SK-N-SH (cell line): Measurements from ENCODE around the gene VGLL4. TPM values are rescaled to one million over a fixed set of nuclear protein-coding genes. Genes with fewer than 3 reads are reported as not detected.

ENCODE experiments used
- CTCF ChIA-PET: fragments of 300-600, 350-600 bp; formaldehyde crosslinking; extraction: SDS; loops from one replicate; lab custom pipeline; 2021; lab: Yijun Ruan, JAX
- POLR2A ChIA-PET: fragments of 350-600 bp; sonication (Branson Sonifier 250); formaldehyde crosslinking; extraction: SDS; loops from one replicate; lab custom pipeline; 2020; ENCODE audit warnings: antibody characterized with exemption, inconsistent platforms; lab: Yijun Ruan, JAX
- DNase-seq: peaks from one replicate; pipeline ENCODE4 v3.0.0; 2012
- H2AFZ ChIP-seq: fragments of 200-600 bp; sonication (generic); 2 replicates; pipeline ENCODE4 v1.8.1; 2016; ENCODE audit warnings: antibody characterized with exemption, mild to moderate bottlenecking, low read depth
- H3F3A ChIP-seq: fragments of 200-600 bp; sonication (generic); replicated peaks from 2 replicates; pipeline ENCODE3; 2016; ENCODE audit warnings: antibody characterized with exemption, mild to moderate bottlenecking; ENCODE audit not compliant: insufficient read depth
- H3K27ac ChIP-seq, 2 experiments: fragments of 200-500 bp in 1 of 2; fragments of 200-600 bp in 1 of 2; sonication (Bioruptor generic) in 1 of 2; sonication (generic), shearing (Covaris generic) in 1 of 2; 2 replicates each; pipeline versions ENCODE4 v1.5.1 to v1.6.1; 2014 to 2016; ENCODE audit warnings: low read depth in 2 of 2, inconsistent platforms in 1 of 2, low read length in 1 of 2, mild to moderate bottlenecking in 1 of 2, mixed read lengths in 1 of 2
- H3K27me3 ChIP-seq: fragments of 200-600 bp; sonication (generic), shearing (Covaris generic); 2 replicates; pipeline ENCODE4 v1.6.1; 2016; ENCODE audit warnings: mixed run types; ENCODE audit not compliant: insufficient read depth
- H3K36me3 ChIP-seq, 2 experiments: fragments of 200-500 bp in 1 of 2; fragments of 200-600 bp in 1 of 2; sonication (Bioruptor generic) in 1 of 2; sonication (generic) in 1 of 2; replicated peaks in 1 of 2; 2 replicates each; pipeline versions ENCODE3 to v1.5.1; 2014 to 2016; ENCODE audit warnings: low read length in 1 of 2, mild to moderate bottlenecking in 1 of 2; ENCODE audit not compliant: insufficient read depth in 2 of 2, control insufficient read depth in 1 of 2
- H3K4me1 ChIP-seq, 2 experiments: fragments of 200-500 bp in 1 of 2; fragments of 200-600 bp in 1 of 2; sonication (Bioruptor generic) in 1 of 2; sonication (generic), shearing (Covaris generic) in 1 of 2; 2 replicates each; pipeline versions ENCODE4 v1.5.1 to v1.6.1; 2014 to 2016; ENCODE audit warnings: low read depth in 1 of 2, low read length in 1 of 2, mixed run types in 1 of 2; ENCODE audit not compliant: insufficient read depth in 2 of 2, control insufficient read depth in 1 of 2
- H3K4me2 ChIP-seq: fragments of 200-600 bp; sonication (generic), shearing (Covaris generic); 2 replicates; pipeline ENCODE4 v1.6.1; 2017; ENCODE audit warnings: mixed run types
- H3K4me3 ChIP-seq, 2 experiments: fragments of 200-500 bp in 1 of 2; fragments of 200-600 bp in 1 of 2; sonication (Bioruptor generic) in 1 of 2; sonication (generic), shearing (Covaris generic) in 1 of 2; 2 replicates each; pipeline versions ENCODE4 v1.5.1 to v1.8.1; 2014 to 2016; ENCODE audit warnings: low read depth in 2 of 2, inconsistent platforms in 1 of 2, low read length in 1 of 2, mild to moderate bottlenecking in 1 of 2, mixed read lengths in 1 of 2, moderate library complexity in 1 of 2
- H3K79me2 ChIP-seq: fragments of 200-600 bp; sonication (generic); 2 replicates; pipeline ENCODE4 v1.8.1; 2017; ENCODE audit warnings: mild to moderate bottlenecking; ENCODE audit not compliant: insufficient read depth
- H3K9ac ChIP-seq: fragments of 200-600 bp; sonication (generic); 2 replicates; pipeline ENCODE4 v1.6.1; 2017; ENCODE audit warnings: mixed run types
- H3K9me2 ChIP-seq: fragments of 200-600 bp; sonication (generic); 2 replicates; pipeline ENCODE4 v1.6.1; 2017; ENCODE audit warnings: mixed run types
- H3K9me3 ChIP-seq: fragments of 200-600 bp; sonication (generic); 2 replicates; pipeline ENCODE4 v1.6.1; 2017; ENCODE audit warnings: mixed run types, mild to moderate bottlenecking, moderate library complexity
- H4K20me1 ChIP-seq: fragments of 200-600 bp; sonication (generic); 2 replicates; pipeline ENCODE4 v1.6.1; 2017; ENCODE audit warnings: mild to moderate bottlenecking, mixed run types; ENCODE audit not compliant: insufficient read depth
- CTCF ChIP-seq: fragments of 200-600 bp; sonication (generic); IDR thresholded peaks from 2 replicates; pipeline ENCODE4 v1.6.1; 2017; ENCODE audit warnings: antibody characterized with exemption, mild to moderate bottlenecking, moderate library complexity
- EP300 ChIP-seq, 2 experiments: IDR thresholded peaks; 2 replicates each; pipeline versions ENCODE4 v1.4.0 to v1.6.1; 2012; ENCODE audit warnings: borderline replicate concordance in 1 of 2, low read depth in 1 of 2, low read length in 1 of 2
- EZH2phosphoT487 ChIP-seq: fragments of 200-600 bp; sonication (generic); IDR thresholded peaks from 2 replicates; pipeline ENCODE4 v1.6.1; 2017; ENCODE audit warnings: low read depth, mixed run types, mild to moderate bottlenecking, antibody characterized with exemption, moderate library complexity, borderline replicate concordance
- POLR2AphosphoS5 ChIP-seq: IDR thresholded peaks from 2 replicates; pipeline ENCODE4 v1.6.1; 2012; ENCODE audit warnings: low read depth, low read length
- RAD21 ChIP-seq: IDR thresholded peaks from 2 replicates; pipeline ENCODE4 v1.6.1; 2012; ENCODE audit warnings: mild to moderate bottlenecking, low read length
- RCOR1 ChIP-seq: fragments of 150-350 bp; IDR thresholded peaks from 2 replicates; pipeline ENCODE4 v1.6.1; 2017; ENCODE audit warnings: antibody characterized with exemption, low read length
- RFX5 ChIP-seq: IDR thresholded peaks from 2 replicates; pipeline ENCODE4 v1.6.1; 2012; ENCODE audit warnings: mild to moderate bottlenecking, improper control_type of control experiment, low read length
- RXRA ChIP-seq: IDR thresholded peaks from 2 replicates; pipeline ENCODE4 v1.4.0; 2012; ENCODE audit warnings: low read depth, mild to moderate bottlenecking, borderline replicate concordance
- SMC3 ChIP-seq: IDR thresholded peaks from 2 replicates; pipeline ENCODE4 v1.6.1; 2012; ENCODE audit warnings: low read depth, low read length, improper control_type of control experiment
- TAF1 ChIP-seq: IDR thresholded peaks from 2 replicates; pipeline ENCODE4 v1.6.1; 2012; ENCODE audit warnings: low read depth, mild to moderate bottlenecking, low read length, moderate library complexity, borderline replicate concordance
- USF2 ChIP-seq: fragments of 150-350 bp; IDR thresholded peaks from 2 replicates; pipeline ENCODE4 v1.6.1; 2017; ENCODE audit warnings: antibody characterized with exemption, low read length, low read depth, borderline replicate concordance
- WGBS: methylation state at CpG from one replicate; pipeline ENCODE4 v1.1.6; 2017; ENCODE audit warnings: low lambda C conversion rate; 5-methylcytosine and 5-hydroxymethylcytosine counted together
- polyA plus RNA-seq, 3 experiments: library from polyadenylated mRNA; depleted of rRNA; stranded (reverse); fragments of >200 nt; gene quantifications; 2 replicates each; pipeline ENCODE4 v1.2.3, GENCODE V29; 2012
- TF ChIP-seq, protein P1 (sequence below): IDR thresholded peaks from 2 replicates; pipeline ENCODE4 v1.4.0; 2012; ENCODE audit warnings: low read depth, borderline replicate concordance

The VGLL4 gene
- polyA plus RNA-seq, 1 of the 3 experiments (the other 2 are of a cell fraction) = 48.9 TPM

DNA sequence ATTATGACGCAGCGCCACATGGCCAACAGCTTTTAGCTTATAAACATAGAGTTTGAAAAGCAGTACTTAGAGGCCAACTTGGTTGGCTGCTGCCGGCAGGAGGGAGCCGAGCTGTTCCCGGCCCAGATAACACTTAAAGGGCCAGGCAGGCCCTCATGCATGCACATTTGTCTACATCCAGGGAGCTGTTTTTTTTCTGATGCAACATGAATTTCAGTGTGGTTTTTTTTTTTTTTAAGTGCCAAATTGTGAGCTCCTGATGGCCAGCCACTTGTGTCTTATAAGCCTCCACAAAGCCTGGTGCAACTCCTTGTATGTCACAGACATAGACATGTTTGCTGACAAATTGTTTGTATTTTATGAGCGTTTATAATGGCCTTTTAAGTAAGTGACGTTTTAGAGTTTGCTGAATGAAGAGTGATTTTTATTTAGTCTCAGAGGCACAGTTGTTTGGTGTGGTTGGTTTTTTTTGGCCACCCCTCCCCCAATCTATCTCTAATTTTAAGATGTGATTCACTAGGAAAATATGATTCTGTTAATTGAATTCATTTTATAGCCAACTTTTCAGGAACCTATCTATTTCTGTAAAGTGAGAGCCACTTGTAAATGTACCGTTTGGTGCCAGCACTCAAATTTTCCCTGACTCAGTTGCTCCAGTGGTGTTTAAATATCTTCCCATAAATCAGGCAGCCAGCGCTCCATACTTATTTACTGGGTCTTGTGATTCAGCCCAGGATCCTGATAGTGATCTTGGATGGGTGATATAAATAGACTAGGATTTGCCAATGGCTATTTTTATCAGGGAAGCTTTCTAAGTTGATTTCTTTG is 134.3 kb downstream of the VGLL4 start (continued):
- TF ChIP-seq USF2 = no peak
- TF ChIP-seq EP300 (IDR thresholded peaks at IDR 0.05; ENCODE audit: borderline replicate concordance in 1 of 2, low read depth in 1 of 2, low read length in 1 of 2) = peak in 1 of 2 experiments; percentile 50; a peak in 1 of 4 replicates
- 0 out of 2 replicates have a peak, but pooled peaks have one; percentile 15 for TF ChIP-seq SMC3
- TF ChIP-seq EZH2phosphoT487 = no peak
- TF ChIP-seq TAF1 = 0 out of 2 replicates have a peak, but pooled peaks have one; percentile 46
- 0 out of 2 replicates have a peak, but pooled peaks have one; percentile 34 for TF ChIP-seq RAD21
- TF ChIP-seq CTCF = no peak; the same call in 1 of the 2 replicates
- peak; percentile 16; the same call in 1 of the 2 replicates for TF ChIP-seq RCOR1
- TF ChIP-seq POLR2AphosphoS5 = peak; percentile 37; the same call in 1 of the 2 replicates
- peak; percentile 61; the same call in 1 of the 2 replicates for TF ChIP-seq RXRA
- TF ChIP-seq, all 33 proteins: peak for 21

DNA sequence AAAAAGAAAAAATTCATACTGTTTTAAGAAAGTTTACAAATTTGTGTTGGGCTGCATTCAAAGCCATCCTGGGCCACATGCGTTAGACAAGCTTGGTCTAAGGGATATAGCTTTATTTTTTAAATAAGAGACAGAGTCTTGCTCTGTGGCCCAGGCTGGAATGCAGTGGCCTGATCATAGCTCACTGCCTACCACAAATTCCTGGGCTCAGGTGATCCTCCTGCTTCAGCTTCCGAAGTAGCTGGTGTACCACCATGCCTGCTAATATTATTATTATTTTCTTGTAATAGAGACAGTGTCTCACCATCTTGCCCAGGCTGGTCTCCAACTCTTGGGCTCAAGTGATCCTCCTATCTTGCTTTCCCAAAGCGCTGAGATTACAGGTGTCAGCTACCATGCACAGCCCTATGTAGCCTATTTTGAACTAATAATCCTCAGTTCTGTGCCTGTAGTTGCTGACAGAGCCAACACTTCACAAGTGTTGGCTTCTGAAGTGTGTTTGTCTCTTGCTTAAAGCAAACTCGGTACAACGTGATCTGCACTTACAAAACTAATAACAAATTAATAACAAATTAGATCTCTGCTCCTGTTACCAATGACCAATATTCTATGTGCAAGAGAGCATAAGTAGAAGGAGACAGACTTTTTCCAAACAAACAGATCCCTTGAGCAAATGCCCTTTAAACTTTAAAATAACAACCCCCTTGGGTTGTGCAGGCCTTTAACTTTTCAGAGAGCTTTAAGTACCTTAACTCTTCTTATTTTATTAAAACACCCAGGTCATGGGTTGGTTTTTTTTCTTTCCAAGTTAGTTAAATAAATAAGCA is 135.2 kb downstream of the VGLL4 start:
- Histone ChIP-seq H3K79me2 (peaks cover 6% of the 10 kb centered on the region; the same call in 1 of the 2 replicates), H3K27me3 (no peaks in the 10 kb centered on the region), H3K4me1 (peaks cover 30 to 32% of the 10 kb centered on the region in 2 experiments), H3K27ac (peak overlapping the region; percentile 83 to 94), H3K9me2 (no peaks in the 10 kb centered on the region), H3F3A (peaks cover 23% of the 10 kb centered on the region)
- ChIA-PET POLR2A (interaction anchor here (1.3 kb wide), 1 partner anchor 135 kb away, joined by 5 read pairs; the partner anchor contains the start of gene VGLL4), CTCF (interaction anchor here (1.3 kb wide), 3 partner anchors 116 to 143 kb away, joined by 3 to 4 read pairs (median 3); no protein-coding TSS in a partner anchor)
- TF ChIP-seq, protein P1, sequence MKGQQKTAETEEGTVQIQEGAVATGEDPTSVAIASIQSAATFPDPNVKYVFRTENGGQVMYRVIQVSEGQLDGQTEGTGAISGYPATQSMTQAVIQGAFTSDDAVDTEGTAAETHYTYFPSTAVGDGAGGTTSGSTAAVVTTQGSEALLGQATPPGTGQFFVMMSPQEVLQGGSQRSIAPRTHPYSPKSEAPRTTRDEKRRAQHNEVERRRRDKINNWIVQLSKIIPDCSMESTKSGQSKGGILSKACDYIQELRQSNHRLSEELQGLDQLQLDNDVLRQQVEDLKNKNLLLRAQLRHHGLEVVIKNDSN = no peak
- TF ChIP-seq RFX5 = 0 out of 2 replicates have a peak, but pooled peaks have one; percentile 4
- TF ChIP-seq, all 33 proteins: peak for 1
- WGBS = 79% methylated on average over 5 of the region's 5 CpGs
- Histone ChIP-seq H3K9me3 (no peaks in the 10 kb centered on the region), H3K36me3 (no peaks in the 10 kb centered on the region), H2AFZ (peak overlapping the region; percentile 7; the same call in 1 of the 2 replicates), H3K9ac (peak overlapping the region; percentile 42; the same call in 1 of the 2 replicates), H3K4me2 (peak overlapping the region; percentile 54; the same call in 1 of the 2 replicates), H3K4me3 (no peak overlapping the region), H4K20me1 (no peaks in the 10 kb centered on the region)
- DNase-seq = no peak
